GM21717 (cell line): Measurements from ENCODE around the gene MRPL37.

Source experiments
- ATAC-seq: cut with Tn5 transposase; IDR thresholded peaks from one replicate; pipeline ENCODE4 v1.9.1; 2021; ENCODE audit warnings: mild to moderate bottlenecking, moderate library complexity; ENCODE audit not compliant: unreplicated experiment

MRPL37 gene

DNA sequence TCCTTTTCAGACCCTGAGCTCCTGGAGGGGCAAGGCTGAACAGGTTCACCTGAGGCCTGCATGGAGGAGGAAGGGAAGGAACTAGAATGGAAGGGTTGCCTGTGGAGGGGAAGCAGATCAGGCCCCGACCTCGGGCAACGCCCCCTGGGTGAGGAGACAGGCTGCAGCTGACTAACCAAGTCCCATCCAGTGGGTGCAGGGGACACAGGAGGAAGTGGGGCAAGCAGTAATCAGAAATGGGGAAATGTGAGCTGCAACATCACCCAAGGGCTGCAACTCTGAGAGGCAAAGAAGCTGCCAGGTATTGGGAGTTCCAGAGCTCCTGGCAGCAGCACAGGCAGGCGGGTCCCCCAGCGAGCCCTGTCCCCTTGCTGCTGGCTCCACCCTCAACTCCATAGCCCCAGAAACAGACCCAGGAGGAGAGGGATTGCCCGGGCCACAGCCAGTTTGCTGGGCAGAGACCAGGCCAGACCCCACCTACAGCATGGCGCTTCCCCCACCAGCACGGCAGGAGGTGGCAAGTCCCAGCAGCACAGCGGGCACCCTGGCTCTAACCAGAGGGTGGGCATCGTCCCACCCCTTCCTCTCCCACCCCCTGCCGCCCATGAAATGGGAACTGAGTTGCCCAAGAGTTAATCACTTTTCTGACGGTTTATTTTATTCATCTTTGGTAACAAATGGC, 38.5 kb downstream of the MRPL37 start:
- no peak for ATAC-seq

- no peak for ATAC-seq
Measured at GRCh38 chr1:54239035-54239383, 39.0 kb downstream of the MRPL37 start.

DNA sequence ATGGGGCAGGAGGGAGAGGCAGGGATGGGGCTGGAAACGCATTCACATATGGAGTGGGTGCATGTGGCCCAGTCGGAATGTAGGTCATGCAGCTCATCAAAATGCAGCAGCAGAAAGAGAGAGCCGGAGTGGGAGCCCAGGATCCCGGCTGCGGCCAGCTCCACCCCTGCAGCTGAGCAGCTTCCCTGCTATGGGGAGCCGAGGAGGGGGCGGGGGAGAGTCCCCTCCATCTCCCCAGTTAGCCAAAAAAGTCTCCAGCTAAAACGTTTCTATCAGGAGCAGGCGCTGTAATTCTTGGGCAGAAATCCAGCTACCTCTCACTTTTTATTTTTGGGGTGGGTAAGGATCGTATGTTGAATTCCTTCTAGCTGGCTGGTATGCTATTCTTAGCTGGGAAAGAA, 39.7 kb downstream of the MRPL37 start:
- no peak for ATAC-seq

GRCh38 chr1:54240741-54241335, 40.9 kb downstream of the MRPL37 start:
- ATAC-seq: no peak

DNA sequence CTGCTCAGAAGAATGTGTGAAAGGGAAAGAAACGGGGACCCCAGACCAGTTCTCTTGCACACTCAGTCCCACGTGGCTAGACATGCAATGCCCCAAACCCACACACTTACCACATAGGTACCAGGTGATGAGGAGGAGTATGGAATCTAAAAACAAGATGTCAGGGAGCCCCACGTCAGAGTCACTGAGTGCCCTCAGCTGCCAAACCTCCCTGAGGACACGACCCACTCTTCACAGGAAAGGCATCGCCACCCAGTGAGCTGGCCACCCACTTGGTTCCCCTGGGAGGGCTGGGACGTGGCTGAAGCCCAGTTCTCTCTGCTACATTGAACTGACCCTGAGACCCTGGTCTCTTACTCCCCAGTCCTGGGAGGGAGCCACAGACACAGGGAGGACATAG, 41.4 kb downstream of the MRPL37 start:
- ATAC-seq: no peak

GRCh38 chr1:54243022-54243421, 43.1 kb downstream of the MRPL37 start:
- no peak for ATAC-seq

DNA sequence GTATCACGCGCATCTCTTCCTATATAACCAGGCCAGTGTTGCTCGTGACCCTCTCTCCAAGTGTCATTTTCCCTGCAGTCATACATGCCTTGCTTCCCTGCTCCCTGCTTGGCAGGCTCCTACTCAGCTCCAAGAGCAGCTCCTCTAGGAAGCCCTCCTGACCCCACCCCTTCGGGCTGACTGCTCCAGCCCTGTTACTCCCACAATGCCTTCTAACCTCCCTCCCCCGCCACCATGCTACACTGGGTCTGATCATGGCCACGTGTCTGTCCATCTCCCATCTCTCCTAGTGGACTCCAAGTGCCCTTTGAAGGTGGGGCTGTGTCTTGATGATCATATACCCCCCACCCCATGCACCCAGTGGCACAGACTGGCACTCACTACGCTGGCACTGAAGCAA, 44.7 kb downstream of the MRPL37 start:
- no peak for ATAC-seq

DNA sequence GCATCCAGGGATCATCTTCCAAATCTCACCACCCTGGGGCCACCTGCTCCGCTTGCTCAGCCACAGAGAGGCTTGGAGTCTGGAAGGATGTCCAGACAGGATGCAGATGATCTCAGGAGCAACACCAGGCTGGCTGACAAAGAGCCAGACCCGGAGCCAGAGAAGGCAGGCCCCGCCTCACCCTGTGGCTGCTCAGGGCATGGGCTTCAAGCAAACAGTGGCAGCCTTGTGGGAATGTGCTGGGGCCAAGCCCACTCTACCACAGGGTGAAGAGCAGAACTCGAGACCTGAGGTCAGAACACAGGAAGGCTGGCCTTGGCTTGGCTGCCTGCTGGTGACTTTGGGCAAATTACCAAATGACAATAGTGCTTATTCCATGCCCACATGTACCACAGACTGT, 45.5 kb downstream of the MRPL37 start:
- ATAC-seq: no peak

DNA sequence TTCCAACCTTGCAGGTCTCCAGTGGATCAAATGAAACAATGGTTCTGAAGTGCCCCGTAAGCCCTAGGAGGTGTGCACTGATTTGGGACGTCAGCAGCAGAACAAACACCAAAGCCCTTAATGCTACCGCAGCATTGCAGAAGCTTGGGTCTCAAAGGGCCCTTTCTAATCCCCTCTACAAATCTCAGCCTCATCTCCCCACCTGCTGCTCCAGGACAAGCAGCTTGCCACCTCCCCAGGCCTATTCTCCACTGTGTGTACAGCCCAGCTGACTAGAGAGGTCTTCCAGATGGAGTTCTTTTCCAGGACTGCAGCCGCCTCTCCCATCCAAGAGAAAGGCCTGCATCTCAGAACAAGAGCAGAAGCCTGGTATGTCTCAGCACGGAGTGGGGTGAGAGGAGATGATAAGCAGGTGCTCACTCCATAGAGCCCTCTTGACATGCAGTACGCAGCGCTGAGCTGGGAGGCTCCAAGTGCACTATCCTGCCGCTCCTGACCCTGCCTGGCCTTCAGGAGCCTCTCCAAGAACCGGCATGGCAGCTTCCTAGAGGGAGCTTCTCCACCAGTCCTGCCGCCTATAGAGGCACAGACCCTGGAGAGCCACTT, 46.3 kb downstream of the MRPL37 start:
- ATAC-seq: no peak

DNA sequence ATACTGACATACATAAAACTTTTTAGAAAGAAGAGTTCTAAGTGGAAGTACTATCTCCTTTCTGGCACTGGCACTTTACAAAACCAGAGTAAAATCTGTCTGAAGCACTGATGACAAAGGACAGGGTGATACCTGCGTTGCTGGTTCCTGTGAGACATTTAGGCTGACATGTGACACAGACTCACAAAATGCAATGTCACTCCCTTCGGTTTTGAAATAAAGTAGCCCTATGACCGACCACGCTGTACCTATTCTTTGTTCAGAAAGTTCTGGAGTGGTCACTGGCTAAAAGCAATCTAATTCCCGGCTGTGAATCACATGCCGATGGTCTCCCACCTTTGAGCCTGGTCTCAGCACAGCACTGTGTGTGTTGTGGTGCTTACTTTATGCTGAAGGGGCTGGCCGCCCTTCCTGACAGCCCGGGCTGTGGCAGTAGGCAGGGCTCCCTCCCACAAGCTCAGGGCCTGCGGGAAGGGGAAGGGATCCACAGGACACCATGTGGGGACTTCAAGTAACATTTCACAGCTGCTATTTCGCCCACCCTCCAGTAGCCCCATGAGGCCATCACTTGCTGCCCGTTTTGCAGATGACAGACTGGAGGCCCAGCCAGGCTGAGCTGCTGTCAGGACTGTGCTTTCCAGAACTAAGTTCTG, 48.0 kb downstream of the MRPL37 start:
- no peak for ATAC-seq

DNA sequence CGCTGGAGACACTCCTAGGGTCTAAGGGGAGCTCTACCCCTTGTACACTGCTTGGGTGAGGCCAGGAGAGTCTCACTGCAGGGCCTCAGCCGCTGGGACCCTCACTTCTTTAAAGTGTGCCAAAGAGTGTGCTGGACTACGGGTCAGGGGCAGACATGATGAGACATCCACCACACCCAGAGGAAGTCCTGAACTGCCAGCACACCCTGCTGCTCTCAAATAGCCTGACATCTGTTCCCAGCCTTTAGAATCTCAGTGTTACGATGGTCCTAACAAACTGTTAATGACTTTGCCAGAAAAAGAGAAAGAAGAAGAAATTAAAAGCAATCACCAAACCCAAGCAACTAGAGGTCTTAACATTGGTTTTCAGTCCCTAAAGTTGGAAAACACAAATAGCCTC, 49.0 kb downstream of the MRPL37 start:
- no peak for ATAC-seq

GRCh38 chr1:54249819-54250435, 50.0 kb downstream of the MRPL37 start:
- ATAC-seq: no peak

- no peak for ATAC-seq
Measured at GRCh38 chr1:54250670-54251069, 50.7 kb downstream of the MRPL37 start.

GRCh38 chr1:54252371-54252936, 52.5 kb downstream of the MRPL37 start:
- ATAC-seq: no peak

DNA sequence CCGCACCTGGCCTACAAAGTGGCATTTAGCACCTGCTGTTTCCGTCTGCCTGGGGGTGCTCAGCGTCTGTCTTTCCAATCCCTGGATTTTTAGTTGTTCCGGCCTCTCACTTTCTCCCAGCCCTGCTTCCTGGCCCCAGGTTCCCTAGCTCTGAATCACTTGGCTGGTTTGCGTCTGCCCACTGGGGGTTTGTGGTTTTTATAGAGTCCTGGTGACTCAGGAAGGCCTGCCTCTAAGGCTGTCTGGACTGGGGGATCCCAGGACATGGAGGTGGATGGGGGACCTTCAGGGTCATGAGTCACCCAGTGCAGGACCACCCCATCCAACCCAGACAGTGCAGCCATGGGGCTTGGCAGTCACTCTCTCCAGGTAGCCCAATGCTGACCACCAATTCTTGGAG, 53.5 kb downstream of the MRPL37 start:
- no peak for ATAC-seq

DNA sequence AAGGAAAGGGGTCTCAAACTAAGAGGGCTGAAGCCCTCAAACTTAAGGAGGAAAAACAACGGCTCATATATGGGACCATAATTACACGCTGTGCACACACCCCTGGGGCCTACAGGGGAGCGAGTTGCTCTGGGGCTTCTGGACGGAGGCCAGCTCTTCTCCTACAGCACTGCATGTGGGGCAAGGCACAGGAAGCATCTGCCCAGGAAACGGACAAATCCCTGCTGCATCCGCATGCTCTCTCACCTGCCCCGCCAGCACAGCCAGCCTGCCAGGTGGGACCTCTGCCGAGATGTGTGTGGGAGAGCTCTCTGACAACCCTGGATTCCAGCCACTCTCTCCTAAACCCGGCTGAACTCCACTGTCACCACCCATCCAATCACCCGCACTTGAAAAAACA, 54.1 kb downstream of the MRPL37 start:
- no peak for ATAC-seq

- no peak for ATAC-seq
Measured at GRCh38 chr1:54255026-54255702, 55.2 kb downstream of the MRPL37 start.

DNA sequence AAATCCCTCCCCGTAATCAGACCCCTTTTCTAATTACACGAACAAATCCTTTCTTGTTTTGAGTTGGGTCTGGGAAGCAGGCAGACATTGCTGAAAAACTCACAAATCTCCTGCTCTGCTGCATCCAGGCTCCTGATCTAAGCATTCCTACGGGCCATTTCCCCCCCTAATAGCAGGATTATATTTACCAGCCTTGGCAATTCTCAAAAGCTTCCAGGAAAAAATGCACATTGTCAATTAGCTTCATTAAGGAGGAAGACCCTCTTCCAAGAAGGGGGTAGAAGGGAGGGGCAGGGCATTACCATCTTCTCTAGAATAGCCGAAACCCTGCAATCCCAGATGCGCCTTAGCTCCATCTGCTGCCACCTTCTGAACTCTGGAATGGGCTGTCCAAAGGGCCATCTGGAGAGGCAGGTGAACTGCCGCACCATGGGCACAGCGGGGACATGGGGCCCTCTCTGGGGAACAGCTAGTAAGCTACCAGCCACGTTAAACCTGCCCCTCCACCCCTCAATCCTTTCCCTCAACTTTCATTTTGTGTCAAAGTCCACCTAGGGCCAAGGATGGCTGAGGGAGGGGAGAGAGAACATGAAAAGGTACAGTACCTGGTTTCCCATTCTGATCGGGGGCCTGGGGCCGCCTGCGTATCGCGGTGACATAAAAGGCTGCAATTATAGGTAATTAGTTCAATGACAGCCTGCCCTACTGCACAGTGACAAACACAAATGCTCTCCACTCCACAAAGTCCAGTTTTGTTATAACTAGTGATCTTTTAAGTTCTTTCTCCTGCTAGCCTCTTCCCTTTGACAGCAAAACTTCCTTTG, 56.8 kb downstream of the MRPL37 start:
- ATAC-seq: no peak

DNA sequence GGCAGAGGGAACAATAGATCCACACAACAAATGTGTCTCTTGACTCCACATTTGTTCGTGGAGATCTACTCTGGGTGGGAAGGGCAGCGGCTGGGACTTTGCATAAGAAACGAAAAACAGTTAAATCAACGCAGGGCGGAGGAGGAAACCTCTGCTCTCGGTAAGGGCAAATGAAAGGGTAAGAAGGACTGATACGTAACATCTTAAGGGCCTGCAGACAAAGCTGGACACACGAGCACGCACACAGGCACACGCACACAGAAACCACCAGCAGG, 57.3 kb downstream of the MRPL37 start:
- no peak for ATAC-seq

GRCh38 chr1:54257876-54258275, 57.9 kb downstream of the MRPL37 start:
- no peak for ATAC-seq
